HuH-7 (cell line): Measurements from ENCODE around the gene ALG1L2.
"Not testable (repeated sequence)": the region's sequence is repeated elsewhere in the genome, so short reads cannot be mapped to it uniquely, and the experiment has no call there.

Experiments used
- DNase-seq: peaks from one replicate; pipeline ENCODE4 v3.0.0; 2011; ENCODE audit warnings: low spot score

The ALG1L2 gene

GRCh38 chr3:130094491-130094941, 12.9 kb downstream of the ALG1L2 start:
- not testable (repeated sequence) for DNase-seq

- DNase-seq: peak; percentile 55
Measured at GRCh38 chr3:130095858-130096257, 14.2 kb downstream of the ALG1L2 start.

- not testable (repeated sequence) for DNase-seq
Measured at GRCh38 chr3:130097096-130097495, 15.5 kb downstream of the ALG1L2 start.

GRCh38 chr3:130097690-130098638, 16.3 kb downstream of the ALG1L2 start:
- DNase-seq: not testable (repeated sequence)

GRCh38 chr3:130098639-130099385, 17.2 kb downstream of the ALG1L2 start:
- not testable (repeated sequence) for DNase-seq

- DNase-seq: not testable (repeated sequence)
Measured at GRCh38 chr3:130102545-130102944, 20.9 kb downstream of the ALG1L2 start.

GRCh38 chr3:130104191-130104590, 22.6 kb downstream of the ALG1L2 start:
- not testable (repeated sequence) for DNase-seq

- not testable (repeated sequence) for DNase-seq
Measured at GRCh38 chr3:130107333-130107995, 25.8 kb downstream of the ALG1L2 start.

GRCh38 chr3:130108836-130109585, 27.4 kb downstream of the ALG1L2 start:
- not testable (repeated sequence) for DNase-seq

- not testable (repeated sequence) for DNase-seq
Measured at GRCh38 chr3:130110386-130111169, 28.9 kb downstream of the ALG1L2 start.

GRCh38 chr3:130111185-130111864, 29.7 kb downstream of the ALG1L2 start:
- peak; percentile 72 for DNase-seq

- not testable (repeated sequence) for DNase-seq
Measured at GRCh38 chr3:130111865-130112747, 30.5 kb downstream of the ALG1L2 start.

GRCh38 chr3:130112748-130113073, 31.1 kb downstream of the ALG1L2 start:
- DNase-seq: not testable (repeated sequence)

- not testable (repeated sequence) for DNase-seq
Measured at GRCh38 chr3:130115400-130115799, 33.8 kb downstream of the ALG1L2 start.

- DNase-seq: no peak
Measured at GRCh38 chr3:130117933-130118332, 36.3 kb downstream of the ALG1L2 start.

- DNase-seq: not testable (repeated sequence)
Measured at GRCh38 chr3:130119824-130120223, 38.2 kb downstream of the ALG1L2 start.

- DNase-seq: not testable (repeated sequence)
Measured at GRCh38 chr3:130120291-130120690, 38.7 kb downstream of the ALG1L2 start.

- not testable (repeated sequence) for DNase-seq
Measured at GRCh38 chr3:130122891-130123775, 41.5 kb downstream of the ALG1L2 start.
